SK-N-MC (cell line): ENCODE results near the gene SLC7A5.

ENCODE experiments used
- DNase-seq: peaks from one replicate; pipeline ENCODE4 v3.0.0-alpha.2; 2011; ENCODE audit warnings: low read depth, low spot score
- H3K27ac ChIP-seq: fragments of 200-600 bp; sonication (generic); 2 replicates; pipeline ENCODE4 v1.5.1; 2016; ENCODE audit warnings: mixed run types
- H3K36me3 ChIP-seq: fragments of 200-600 bp; sonication (generic); 2 replicates; pipeline ENCODE4 v1.6.1; 2017; ENCODE audit warnings: antibody characterized with exemption, low read length, mixed read lengths; ENCODE audit not compliant: insufficient read depth
- H3K4me3 ChIP-seq: fragments of 200-600 bp; sonication (generic); 2 replicates; pipeline ENCODE4 v1.5.1; 2016
- H3K9ac ChIP-seq: fragments of 200-600 bp; sonication (generic); 2 replicates; pipeline ENCODE4 v1.8.0; 2017; ENCODE audit warnings: mixed run types, mixed read lengths; ENCODE audit not compliant: insufficient read length
- H3K9me3 ChIP-seq: fragments of 200-600 bp; sonication (generic); 2 replicates; pipeline ENCODE4 v1.6.1; 2017; ENCODE audit warnings: low read depth, mild to moderate bottlenecking, antibody characterized with exemption, low read length, moderate library complexity, mixed read lengths
- EZH2 ChIP-seq: fragments of 200-600 bp; sonication (generic); IDR thresholded peaks from one replicate; pipeline ENCODE4 v1.6.1; 2017; ENCODE audit warnings: antibody characterized with exemption
- FOXP2 ChIP-seq: optimal IDR thresholded peaks from 2 replicates; pipeline ENCODE3; 2011; ENCODE audit warnings: mild to moderate bottlenecking, moderate library complexity; ENCODE audit not compliant: insufficient read depth; ENCODE audit errors: extremely low read length, control extremely low read depth
- POLR2AphosphoS5 ChIP-seq: IDR thresholded peaks from 2 replicates; pipeline ENCODE4 v1.6.1; 2012; ENCODE audit warnings: mild to moderate bottlenecking, low read depth, low read length, borderline replicate concordance

Gene SLC7A5

DNA sequence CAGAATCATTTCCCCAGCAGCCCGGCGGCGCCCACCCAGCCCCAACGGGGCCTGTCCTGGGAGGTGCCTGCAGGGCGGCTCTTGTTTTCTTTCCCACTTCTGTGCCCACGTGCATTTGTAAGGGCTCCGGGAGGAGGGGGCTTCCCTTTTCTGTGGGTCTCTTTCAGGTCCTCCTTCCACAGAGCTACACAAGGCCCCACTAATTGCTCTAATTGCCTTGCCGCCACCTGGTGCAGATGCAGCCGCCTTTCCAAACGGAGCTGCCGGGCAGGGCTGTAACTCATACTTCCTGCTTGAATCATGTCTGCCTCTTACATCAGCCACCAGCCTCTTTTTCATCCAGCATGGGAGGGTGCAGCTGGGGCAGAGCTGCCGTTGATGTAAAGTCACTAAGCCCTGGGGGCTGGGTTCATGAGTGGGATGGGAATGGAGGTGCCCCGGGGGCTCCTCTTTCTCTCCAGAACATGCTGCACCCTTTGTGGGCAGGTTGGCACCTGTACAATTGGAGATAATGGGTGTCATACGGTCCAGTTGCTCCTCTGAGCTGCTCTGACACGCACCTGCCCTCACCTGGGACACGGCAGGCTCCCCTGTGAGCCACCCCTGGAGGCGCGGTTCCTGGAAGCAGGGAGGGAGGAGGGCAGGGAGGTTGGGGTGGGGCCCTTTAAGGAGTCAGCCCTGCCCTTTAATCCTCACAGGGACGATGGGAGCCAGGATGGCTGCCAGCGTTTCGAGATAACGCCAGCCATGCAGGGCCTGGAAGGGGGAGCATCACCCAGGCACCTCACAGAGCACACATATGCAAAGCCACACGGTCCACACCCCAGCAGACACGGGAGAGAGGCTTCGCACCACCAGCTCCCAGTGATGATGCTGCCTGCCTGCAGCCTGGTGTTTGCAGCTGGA is 62.4 kb downstream of the SLC7A5 start:
- peak overlapping the region; percentile 15; the same call in 1 of the 2 replicates for H3K4me3 ChIP-seq
- H3K27ac ChIP-seq, result peak overlapping the region; percentile 80
- DNase-seq, result peak; percentile 16
- no peaks in the 10 kb centered on the region for H3K9me3 ChIP-seq
- no peaks in the 10 kb centered on the region for H3K36me3 ChIP-seq
- TF ChIP-seq FOXP2, result no peak
- no peak for TF ChIP-seq POLR2AphosphoS5
- TF ChIP-seq EZH2, result no peak
- H3K9ac ChIP-seq, result peak overlapping the region; percentile 53

DNA sequence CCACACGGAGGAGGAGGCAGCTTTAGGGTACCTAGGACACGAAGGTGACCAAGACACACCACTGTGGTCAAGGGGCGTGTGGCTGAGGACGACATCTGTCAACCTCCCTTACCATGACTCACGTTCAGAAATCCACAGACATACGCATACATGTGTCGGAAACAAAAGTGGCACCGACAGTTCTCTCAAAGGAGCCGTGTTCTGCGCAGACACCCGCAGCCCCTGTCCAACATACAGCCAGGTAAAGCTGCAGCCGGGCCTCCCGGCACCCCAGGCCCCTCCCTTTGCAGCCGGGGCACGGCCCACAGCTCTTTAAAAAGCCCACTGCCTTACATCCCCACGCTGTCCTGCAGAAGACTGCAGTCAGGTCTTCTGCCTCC is 63.1 kb downstream of the SLC7A5 start:
- no peak for DNase-seq
- H3K4me3 ChIP-seq, result peak overlapping the region; percentile 15; the same call in 1 of the 2 replicates
- peak overlapping the region; percentile 53 for H3K9ac ChIP-seq
- peak overlapping the region; percentile 80; the same call in 1 of the 2 replicates for H3K27ac ChIP-seq
- no peaks in the 10 kb centered on the region for H3K9me3 ChIP-seq
- no peaks in the 10 kb centered on the region for H3K36me3 ChIP-seq
- TF ChIP-seq EZH2, result no peak
- TF ChIP-seq POLR2AphosphoS5, result no peak
- no peak for TF ChIP-seq FOXP2

DNA sequence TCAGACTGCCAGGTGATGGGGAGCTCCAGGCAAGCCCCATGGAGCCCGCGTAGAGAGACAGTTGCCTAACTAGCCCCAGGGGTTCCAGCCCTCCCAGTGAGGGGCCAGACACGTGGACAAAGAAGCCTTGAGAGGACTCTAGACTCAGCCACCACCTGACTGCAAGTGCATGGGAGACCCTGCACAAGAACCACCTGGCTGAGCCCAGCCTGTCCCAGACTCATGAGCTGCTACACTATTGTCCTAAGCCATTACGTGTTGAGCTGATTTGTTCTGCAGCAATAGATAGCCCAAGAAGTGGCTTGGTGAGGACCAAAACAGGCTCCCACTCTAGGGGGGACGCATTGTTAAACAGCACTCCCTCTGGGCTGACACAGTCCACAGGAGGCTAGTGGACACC is 65.9 kb downstream of the SLC7A5 start:
- no peak for DNase-seq
- no peak for TF ChIP-seq EZH2
- no peak for TF ChIP-seq FOXP2
- TF ChIP-seq POLR2AphosphoS5, result no peak
- Histone ChIP-seq H3K4me3 (no peak overlapping the region), H3K27ac (no peak overlapping the region), H3K9ac (no peak overlapping the region), H3K9me3 (no peaks in the 10 kb centered on the region), H3K36me3 (no peaks in the 10 kb centered on the region)

DNA sequence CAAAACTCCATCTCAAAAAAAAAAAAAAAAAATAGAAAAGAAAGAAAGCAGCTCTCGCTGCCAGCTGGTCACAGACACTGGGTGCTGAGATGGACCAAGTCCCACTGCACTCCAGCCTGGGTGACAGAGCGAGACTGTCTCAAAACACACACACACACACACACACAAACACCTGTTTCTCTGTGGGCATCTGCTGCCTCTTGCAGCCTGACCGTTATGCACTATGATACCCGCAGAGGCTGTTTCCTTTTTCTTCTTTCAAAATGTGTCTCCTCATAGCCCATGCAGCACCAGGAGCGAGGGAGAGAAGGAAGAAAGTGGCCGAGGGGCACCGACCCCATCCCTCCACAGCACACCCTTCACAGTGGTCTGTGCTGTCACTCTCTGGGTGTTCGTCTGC is 66.6 kb downstream of the SLC7A5 start:
- Histone ChIP-seq H3K9me3 (no peaks in the 10 kb centered on the region), H3K36me3 (no peaks in the 10 kb centered on the region), H3K9ac (no peak overlapping the region), H3K4me3 (no peak overlapping the region), H3K27ac (no peak overlapping the region)
- no peak for DNase-seq
- TF ChIP-seq EZH2, result no peak
- no peak for TF ChIP-seq FOXP2
- no peak for TF ChIP-seq POLR2AphosphoS5

DNA sequence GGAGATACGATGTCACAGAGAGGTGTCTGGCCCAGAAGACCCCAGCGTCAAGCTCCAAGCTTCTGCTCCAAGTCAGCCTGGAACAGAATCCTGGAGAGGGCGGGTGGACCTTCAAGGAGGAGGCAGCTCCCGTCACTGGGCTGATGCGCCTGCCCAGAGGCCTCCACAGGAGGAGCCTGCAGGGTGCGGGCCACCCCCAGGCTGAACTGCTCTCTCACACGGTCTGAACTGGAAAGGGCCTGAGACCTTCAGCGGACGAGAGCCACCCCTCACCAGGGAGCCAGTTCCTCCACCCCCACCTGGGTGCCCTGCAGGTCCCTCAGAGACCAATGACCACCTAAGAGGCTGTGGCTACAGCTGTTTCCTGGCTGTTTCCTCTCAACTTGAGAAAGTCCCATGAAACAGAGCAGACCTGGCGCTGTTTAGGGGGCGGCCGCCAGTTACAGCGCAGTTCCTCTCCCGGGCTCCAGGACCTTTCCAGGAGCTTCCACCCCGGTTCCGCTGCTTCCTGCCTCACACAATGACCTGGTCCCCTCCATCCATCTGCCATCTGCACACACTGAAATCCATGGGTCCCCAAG is 67.5 kb downstream of the SLC7A5 start:
- Histone ChIP-seq H3K36me3 (no peaks in the 10 kb centered on the region), H3K4me3 (no peak overlapping the region), H3K9me3 (no peaks in the 10 kb centered on the region), H3K9ac (no peak overlapping the region), H3K27ac (no peak overlapping the region)
- TF ChIP-seq POLR2AphosphoS5 (no peak), FOXP2 (no peak), EZH2 (no peak)
- no peak for DNase-seq

DNA sequence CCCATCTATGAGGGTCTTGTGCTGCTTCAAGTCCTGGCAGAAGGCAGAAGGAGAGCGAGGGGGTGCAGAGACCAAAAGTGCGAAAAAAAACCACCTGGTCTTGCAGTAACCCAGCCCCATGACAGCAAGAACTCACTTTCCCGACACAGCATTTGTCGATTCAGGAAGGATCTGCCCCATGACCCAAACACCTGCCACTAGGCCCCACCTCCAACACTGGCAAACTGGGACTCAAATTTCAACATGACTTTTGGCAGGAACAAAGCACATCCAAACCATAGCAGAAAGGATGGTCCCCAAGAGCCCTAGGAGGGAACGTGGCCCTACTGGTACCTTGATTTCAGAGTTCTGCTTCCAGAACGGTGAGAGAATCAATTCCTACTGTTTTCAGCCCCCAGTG is 68.8 kb downstream of the SLC7A5 start:
- DNase-seq, result no peak
- H3K27ac ChIP-seq, result no peak overlapping the region

DNA sequence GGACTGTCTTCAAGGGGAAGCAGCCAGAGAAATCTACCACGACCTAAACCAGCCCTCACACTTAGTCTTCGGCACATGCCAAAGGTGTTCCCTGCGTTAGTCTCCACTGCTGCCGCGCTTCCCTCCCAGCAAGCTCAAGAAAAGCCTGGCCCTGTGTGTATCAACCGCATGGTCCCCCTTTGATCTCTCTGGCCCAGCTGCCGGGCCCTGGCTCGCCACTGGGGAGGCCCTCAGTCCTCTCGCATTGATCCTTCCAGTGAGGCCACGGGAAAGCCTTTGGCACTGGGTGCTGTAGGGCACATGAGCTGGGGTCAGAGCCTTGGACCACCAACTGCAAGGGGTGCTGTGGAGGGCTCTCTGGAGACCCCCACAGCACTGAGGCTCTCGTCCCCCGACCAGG is 74.0 kb downstream of the SLC7A5 start:
- Histone ChIP-seq H3K27ac (no peak overlapping the region), H3K9me3 (no peaks in the 10 kb centered on the region), H3K36me3 (no peaks in the 10 kb centered on the region), H3K9ac (no peak overlapping the region), H3K4me3 (no peak overlapping the region)
- TF ChIP-seq EZH2 (no peak), POLR2AphosphoS5 (no peak), FOXP2 (no peak)
- no peak for DNase-seq

More for the DNA sequence above, 68.8 kb downstream of the SLC7A5 start:
- Histone ChIP-seq H3K9me3 (no peaks in the 10 kb centered on the region), H3K4me3 (no peak overlapping the region), H3K36me3 (no peaks in the 10 kb centered on the region), H3K9ac (no peak overlapping the region)
- no peak for TF ChIP-seq POLR2AphosphoS5
- TF ChIP-seq FOXP2, result no peak
- TF ChIP-seq EZH2, result no peak

DNA sequence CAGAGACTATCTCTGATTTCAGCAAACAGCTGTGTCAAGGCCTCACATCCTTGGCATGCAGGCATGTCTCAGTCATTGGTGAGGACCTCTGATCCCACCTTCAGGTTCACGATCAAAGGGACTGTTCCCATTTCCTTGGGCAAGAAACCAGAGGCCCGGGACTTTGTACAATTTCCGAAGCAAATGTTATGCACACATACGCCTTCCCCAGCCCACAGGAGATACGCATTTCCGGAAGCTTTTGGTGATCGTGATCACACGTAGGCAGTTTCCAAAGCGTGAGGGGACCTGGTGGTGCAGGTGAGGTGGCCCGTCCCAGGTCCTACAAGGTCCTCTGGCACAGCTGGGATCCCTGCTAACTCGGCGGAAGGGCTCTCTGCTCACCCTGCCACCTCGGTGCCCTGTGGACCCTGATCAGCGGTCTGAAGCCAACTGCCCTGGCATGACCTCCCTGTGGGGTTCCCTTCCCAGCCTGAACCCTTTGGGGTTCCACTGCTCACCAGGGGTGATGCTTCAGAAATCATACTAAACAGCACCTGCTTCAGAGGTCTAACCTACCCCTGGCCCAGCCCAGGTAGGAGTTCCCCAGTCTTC is 74.7 kb downstream of the SLC7A5 start:
- Histone ChIP-seq H3K4me3 (no peak overlapping the region), H3K9ac (no peak overlapping the region), H3K36me3 (no peaks in the 10 kb centered on the region), H3K27ac (no peak overlapping the region), H3K9me3 (no peaks in the 10 kb centered on the region)
- TF ChIP-seq POLR2AphosphoS5 (no peak), EZH2 (no peak), FOXP2 (no peak)
- no peak for DNase-seq
